Smooth muscle cell of the pulmonary artery (primary cell): ENCODE results near the gene SMYD4. TPM values are rescaled to one million over a fixed set of nuclear protein-coding genes. Genes with fewer than 3 reads are reported as not detected.

ENCODE experiments used
- total RNA-seq: library from RNA; depleted of rRNA; stranded (reverse); fragments of >200 nt; gene quantifications from 2 replicates; pipeline ENCODE4 v1.2.3, GENCODE V29; 2014

The SMYD4 gene, protein sequence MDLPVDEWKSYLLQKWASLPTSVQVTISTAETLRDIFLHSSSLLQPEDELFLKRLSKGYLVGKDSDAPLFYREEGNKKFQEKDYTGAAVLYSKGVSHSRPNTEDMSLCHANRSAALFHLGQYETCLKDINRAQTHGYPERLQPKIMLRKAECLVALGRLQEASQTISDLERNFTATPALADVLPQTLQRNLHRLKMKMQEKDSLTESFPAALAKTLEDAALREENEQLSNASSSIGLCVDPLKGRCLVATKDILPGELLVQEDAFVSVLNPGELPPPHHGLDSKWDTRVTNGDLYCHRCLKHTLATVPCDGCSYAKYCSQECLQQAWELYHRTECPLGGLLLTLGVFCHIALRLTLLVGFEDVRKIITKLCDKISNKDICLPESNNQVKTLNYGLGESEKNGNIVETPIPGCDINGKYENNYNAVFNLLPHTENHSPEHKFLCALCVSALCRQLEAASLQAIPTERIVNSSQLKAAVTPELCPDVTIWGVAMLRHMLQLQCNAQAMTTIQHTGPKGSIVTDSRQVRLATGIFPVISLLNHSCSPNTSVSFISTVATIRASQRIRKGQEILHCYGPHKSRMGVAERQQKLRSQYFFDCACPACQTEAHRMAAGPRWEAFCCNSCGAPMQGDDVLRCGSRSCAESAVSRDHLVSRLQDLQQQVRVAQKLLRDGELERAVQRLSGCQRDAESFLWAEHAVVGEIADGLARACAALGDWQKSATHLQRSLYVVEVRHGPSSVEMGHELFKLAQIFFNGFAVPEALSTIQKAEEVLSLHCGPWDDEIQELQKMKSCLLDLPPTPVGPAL
- total RNA-seq: 9.7 TPM in 2 replicates

DNA sequence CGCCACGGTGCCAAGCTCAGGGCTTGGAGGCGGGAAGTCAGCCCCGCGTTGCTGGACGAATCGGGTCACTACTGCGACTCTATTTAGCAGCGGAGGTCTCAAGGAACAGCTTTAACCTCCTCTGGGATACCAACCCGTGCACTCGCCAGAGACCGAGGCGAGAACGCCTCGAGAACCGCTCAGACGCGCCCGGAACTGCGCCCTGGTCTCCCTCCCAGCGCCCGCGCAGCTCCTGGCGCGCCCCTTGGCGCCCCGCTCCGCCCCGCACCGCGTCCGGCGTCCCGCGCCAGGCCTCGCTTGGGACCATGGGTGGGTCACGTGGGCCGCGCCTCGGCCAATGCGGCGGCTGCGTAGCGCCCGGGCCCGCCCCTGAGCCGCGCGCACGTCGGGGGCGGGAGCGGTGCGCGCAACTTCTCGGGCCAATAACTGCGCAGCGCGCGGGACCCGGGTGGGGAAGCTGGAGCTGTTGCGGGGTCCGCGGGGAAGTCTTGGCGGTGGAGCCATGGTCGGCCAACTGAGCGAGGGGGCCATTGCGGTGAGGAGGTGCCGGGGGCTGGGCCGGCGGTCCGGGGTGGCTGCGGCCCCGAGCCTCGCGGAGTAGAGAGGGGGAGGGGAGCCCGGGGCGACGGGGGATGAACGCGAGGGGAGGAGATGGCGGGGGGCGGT is at the start of gene SMYD4, which contains the start of gene RPA1:
SMYD4 (minus strand) TSS at position 311 of the 666 bp plus-strand sequence. CDS start 1,908 bp downstream, outside the sequence.
RPA1 (plus strand) TSS at position 414 of the 666 bp plus-strand sequence; CDS start at position 503, 89 bp downstream.

DNA sequence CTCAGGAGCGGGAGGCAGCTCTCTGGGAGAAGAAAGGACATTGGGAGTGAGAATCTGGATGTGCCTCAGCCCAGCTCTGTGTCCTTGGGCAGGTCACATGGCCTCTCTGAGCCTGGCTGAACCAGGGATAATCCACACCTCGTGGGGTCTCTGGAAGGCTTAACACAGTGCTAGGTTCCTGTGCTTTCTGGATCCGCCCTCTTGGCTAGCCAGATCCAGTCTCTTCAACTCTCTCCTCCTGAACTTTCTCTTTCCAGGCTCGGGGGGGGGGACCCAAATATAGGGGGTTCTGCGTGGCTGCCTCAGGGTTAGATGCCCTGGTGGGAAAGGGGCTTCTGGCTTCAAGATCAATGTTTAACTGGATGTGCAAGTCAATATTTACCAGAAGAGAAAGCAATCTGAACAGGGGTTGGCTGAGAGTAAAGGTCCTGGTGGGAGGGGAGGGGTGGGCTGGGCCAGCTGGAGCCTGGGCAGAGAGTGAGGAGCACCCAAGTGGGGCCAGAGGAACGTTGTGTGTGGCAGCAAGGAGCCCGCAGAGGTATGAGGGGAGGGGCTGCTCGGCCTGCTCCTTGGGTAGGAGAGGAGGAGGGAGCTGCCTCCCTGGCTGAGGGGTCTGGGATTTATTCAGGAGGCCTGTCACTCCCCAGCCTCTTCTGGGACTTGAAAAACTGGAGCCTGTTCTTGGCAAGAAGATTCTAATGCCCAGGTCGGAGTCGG is 87.2 kb downstream of the SMYD4 start, which contains the start of gene SERPINF2:
SERPINF2 (plus strand) TSS at position 501 of the 717 bp plus-strand sequence. CDS start 2,125 bp downstream, outside the sequence.

Other genes starting within 250 kb of the SMYD4 start
- gene SLC43A2, start 201.1 kb downstream of the SMYD4 start, total RNA-seq: 5.7 and 9.2 TPM in 2 replicates
- 0.33 and 0.86 TPM in 2 replicates for gene SCARF1, start 184.2 kb downstream of the SMYD4 start, total RNA-seq
- 3.8 and 5.3 TPM in 2 replicates for gene RILP, start 180.0 kb downstream of the SMYD4 start, total RNA-seq
- 149 and 174 TPM in 2 replicates for gene PRPF8, start 145.0 kb downstream of the SMYD4 start, total RNA-seq
- 3.8 and 4.8 TPM in 2 replicates for gene TLCD2, start 119.5 kb downstream of the SMYD4 start, total RNA-seq
- gene WDR81, start 105.2 kb downstream of the SMYD4 start, total RNA-seq: 26.3 and 30.7 TPM in 2 replicates
- gene SERPINF2, start 87.0 kb downstream of the SMYD4 start, total RNA-seq: 0.20 and 0.63 TPM in 2 replicates
- gene SERPINF1, start 67.8 kb downstream of the SMYD4 start, total RNA-seq: 6.3 and 86.8 TPM in 2 replicates
- 33.6 and 33.9 TPM in 2 replicates for gene RPA1, start 103 bp upstream of the SMYD4 start, total RNA-seq
- gene RTN4RL1, start 195.4 kb upstream of the SMYD4 start, total RNA-seq: 0.23 and 0.46 TPM in 2 replicates
- gene DPH1, start 200.3 kb upstream of the SMYD4 start, total RNA-seq: 27.2 and 36.1 TPM in 2 replicates
- gene OVCA2, start 212.1 kb upstream of the SMYD4 start, total RNA-seq: 20.4 and 22.2 TPM in 2 replicates
- gene HIC1, start 225.2 kb upstream of the SMYD4 start, total RNA-seq: 28.5 and 38.2 TPM in 2 replicates